Frontal cortex (tissue), 4 donors: ENCODE data around the gene BSCL2. TPM values are rescaled to one million over a fixed set of nuclear protein-coding genes. Genes with fewer than 3 reads are reported as not detected.
A peak's percentile ranks its signal among the peaks of the same experiment; 100 is the strongest.
"Not testable (repeated sequence)": the region's sequence is repeated elsewhere in the genome, so short reads cannot be mapped to it uniquely, and the experiment has no call there.

ENCODE experiments used
- DNase-seq, 2 donors: peaks; one replicate each; pipeline ENCODE4 v3.0.0; 2012; ENCODE audit warnings: low spot score in 2 of 2
- FAIRE-seq: peaks from 2 replicates; lab custom pipeline; 2012; peaks lifted over from hg19 to GRCh38; lab: Jason Lieb, UNC
- total RNA-seq: library from RNA; depleted of rRNA; stranded (reverse); fragments of >200 nt; gene quantifications from one replicate; pipeline ENCODE4 v1.2.3, GENCODE V29; 2014
- donor health status: control.
- donor health status: control.
- donor health status: control.

The BSCL2 gene
- total RNA-seq, 1 donor from 2014 or later, result 149 TPM

DNA sequence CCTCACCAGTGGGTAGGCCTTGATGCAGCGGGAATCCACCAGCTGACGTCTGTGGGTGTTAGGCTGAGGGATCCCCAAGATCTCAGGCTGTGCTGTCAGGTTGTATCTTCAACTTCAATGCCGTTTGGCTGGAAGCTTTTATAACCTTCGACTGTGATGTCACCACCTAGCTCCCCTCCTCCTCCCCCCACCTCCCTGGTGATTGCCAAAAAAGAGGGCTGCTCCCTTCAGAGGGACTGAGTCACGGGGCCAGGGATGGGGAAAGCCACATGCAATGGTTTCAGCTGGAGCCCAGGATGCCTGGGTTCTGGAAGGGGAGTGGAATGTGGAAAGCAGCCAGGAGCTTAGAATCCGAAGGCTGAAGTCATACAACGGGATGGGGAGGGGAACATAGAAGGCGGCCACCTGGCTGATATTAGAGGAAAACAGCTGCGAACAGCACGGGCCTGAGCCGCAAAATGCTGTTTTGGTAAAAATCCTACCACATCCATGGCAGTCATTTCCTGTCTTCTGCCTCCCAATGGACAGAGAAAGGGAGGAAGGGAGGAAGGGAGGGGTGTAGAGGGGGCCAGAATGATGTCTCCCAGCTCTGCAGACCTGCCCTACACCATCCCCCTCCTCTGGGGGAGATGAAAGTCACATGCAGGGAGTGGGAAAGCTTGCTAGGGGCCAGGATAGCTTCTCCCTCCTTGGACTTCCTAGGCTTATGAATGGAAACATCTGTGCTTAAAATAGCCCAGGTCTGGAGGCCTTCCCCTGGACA, 17.6 kb downstream of the BSCL2 start, which contains the start of gene LRRN4CL:
TSS of gene LRRN4CL (minus strand) at position 110 of the 763 bp plus-strand sequence. CDS start 1,022 bp downstream, outside the sequence.
- DNase-seq, result peak; percentile 14 to 70
- FAIRE-seq, result no peak

GRCh38 chr11:62688491-62688890, 18.7 kb downstream of the BSCL2 start:
- DNase-seq (no peak), FAIRE-seq (no peak)

- no peak for DNase-seq
- no peak for FAIRE-seq
Observed at GRCh38 chr11:62687508-62688396, 19.5 kb downstream of the BSCL2 start.

- no peak for DNase-seq
- FAIRE-seq, result no peak
Observed at GRCh38 chr11:62682518-62682917, 24.7 kb downstream of the BSCL2 start.

DNA sequence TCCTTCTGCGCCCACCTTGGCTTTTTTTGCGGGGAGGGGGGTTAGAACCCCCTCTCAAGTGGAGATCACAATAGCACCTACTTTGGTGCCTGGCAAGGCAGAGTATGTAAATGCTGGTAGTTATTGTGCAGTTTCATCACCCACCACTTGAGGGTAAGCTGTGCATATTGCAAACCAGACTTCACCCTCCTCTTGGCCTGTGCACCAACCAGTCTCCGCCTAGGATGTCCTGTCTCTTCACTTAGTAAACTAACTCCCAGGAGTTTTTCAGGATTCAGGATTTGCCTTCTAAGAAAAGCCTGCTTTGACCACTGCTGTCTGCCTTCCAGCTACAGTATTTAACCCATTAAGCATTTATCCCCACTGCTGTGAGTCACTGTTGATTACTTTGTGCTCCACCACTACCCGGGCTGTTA, 26.4 kb downstream of the BSCL2 start:
- FAIRE-seq, result no peak
- peak in 1 of 2 donors; percentile 37 for DNase-seq

- FAIRE-seq (no peak), DNase-seq (peak; percentile 88 to 91)
Observed at GRCh38 chr11:62678770-62679696, 28.2 kb downstream of the BSCL2 start, which contains the start of gene UBXN1. UBXN1 (minus strand) TSS chr11:62679073; CDS start chr11:62678923, 150 bp downstream.

GRCh38 chr11:62678433-62678769, 28.8 kb downstream of the BSCL2 start:
- FAIRE-seq, result no peak
- no peak for DNase-seq

DNA sequence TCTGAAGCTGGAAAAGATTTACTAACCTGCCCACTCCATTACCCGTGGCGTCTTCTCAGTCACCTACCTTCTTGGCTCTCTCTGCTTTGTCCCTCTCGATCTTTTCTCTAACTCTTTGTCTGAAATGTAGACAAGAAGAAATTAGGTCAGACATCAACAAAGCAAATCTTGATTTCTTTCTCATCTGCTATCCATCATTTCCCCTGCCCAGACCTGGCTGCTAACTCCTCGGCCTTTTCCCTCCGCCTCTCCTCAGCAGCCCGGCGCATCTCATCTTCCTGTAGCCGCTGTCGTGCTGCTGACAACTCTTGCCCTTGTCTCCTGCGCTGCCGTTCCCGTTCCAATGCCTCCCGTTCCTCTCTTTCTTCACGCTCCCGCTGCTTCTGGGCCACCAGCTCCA, 29.5 kb downstream of the BSCL2 start:
- DNase-seq (no peak), FAIRE-seq (no peak)

- FAIRE-seq, result no peak
Observed at GRCh38 chr11:62677156-62677555, 30.1 kb downstream of the BSCL2 start.

DNA sequence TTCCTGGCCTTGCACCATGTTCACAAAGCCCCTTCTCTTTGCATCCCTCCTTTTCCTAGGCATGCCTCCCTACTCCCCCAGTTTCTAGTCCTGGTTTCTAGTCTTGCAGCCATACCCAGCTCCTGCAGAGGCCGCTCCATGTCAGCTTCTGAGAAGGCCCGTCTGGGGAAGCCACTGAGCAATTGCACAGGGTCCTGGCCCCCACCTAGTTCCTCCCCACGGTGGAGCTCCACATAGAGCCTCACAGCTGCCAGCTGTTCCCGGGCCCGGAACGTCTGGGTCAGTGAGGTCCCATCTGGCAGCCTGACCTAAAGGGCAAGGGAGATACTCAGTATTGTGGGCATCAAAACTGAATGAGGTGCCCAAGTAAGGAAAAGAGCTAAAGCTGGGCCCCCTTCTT, 30.5 kb downstream of the BSCL2 start:
- DNase-seq (no peak), FAIRE-seq (no peak)

More at GRCh38 chr11:62677156-62677555, 30.1 kb downstream of the BSCL2 start:
- DNase-seq, result no peak

DNA sequence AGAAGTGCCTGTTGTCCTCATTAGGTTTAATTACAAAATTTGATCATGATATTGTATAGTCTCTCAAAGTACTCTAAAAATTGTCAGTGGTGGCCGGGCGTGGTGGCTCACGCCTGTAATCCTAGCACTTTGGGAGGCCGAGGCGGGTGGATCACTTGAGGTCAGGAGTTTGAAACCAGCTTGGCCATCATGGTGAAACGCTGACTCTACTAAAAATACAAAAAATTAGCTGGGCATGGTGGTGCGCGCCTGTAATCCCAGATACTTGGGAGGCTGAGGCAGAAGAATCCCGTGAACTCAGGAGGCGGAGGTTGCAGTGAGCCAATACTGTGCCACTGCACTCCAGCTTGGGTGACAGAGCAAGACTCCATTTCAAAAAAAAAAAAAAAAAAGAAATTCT, 31.8 kb downstream of the BSCL2 start:
- DNase-seq, FAIRE-seq: not testable (repeated sequence)

DNA sequence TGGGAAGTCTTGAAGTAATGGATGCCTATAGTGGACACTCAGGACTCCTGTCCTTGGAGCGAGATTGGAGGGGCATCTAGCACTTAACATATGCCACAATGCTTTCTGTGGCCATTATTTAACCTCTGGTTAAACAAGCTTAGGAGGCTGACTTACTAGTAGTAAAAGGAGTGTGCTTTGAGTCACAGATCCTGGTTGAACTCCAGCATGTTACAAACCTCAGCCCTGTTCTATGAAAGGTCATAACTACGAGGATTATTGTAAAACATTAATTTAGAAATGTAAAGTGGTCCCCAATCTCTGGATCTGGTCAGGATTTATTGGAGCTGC, 34.1 kb downstream of the BSCL2 start:
- DNase-seq (no peak), FAIRE-seq (no peak)

DNA sequence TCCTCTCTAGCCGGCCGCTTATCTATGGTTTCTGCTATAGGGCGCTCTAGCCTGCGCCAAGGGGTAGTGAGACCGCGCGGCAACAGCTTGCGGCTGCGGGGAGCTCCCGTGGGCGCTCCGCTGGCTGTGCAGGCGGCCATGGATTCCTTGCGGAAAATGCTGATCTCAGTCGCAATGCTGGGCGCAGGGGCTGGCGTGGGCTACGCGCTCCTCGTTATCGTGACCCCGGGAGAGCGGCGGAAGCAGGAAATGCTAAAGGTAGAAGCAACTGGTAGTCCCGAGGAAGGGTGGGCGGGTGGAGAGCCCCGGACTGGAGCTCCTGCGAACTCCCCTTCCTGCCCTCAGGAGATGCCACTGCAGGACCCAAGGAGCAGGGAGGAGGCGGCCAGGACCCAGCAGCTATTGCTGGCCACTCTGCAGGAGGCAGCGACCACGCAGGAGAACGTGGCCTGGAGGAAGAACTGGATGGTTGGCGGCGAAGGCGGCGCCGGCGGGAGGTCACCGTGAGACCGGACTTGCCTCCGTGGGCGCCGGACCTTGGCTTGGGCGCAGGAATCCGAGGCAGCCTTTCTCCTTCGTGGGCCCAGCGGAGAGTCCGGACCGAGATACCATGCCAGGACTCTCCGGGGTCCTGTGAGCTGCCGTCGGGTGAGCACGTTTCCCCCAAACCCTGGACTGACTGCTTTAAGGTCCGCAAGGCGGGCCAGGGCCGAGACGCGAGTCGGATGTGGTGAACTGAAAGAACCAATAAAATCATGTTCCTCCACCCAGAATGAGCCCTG, 35.4 kb downstream of the BSCL2 start, which contains the start of the genes LBHD1 and UQCC3:
TSS of gene LBHD1 (minus strand) at position 660 of the 782 bp plus-strand sequence. CDS start 2,236 bp downstream, outside the sequence.
TSS of gene UQCC3 (plus strand) at position 66 of the 782 bp plus-strand sequence. CDS start at position 139, 73 bp downstream.
- no peak for FAIRE-seq

GRCh38 chr11:62671236-62671607, 36.0 kb downstream of the BSCL2 start:
- no peak for FAIRE-seq
- no peak for DNase-seq

More for the DNA sequence above, 35.4 kb downstream of the BSCL2 start, which contains the start of the genes LBHD1 and UQCC3:
- DNase-seq, result peak; percentile 73 to 77

DNA sequence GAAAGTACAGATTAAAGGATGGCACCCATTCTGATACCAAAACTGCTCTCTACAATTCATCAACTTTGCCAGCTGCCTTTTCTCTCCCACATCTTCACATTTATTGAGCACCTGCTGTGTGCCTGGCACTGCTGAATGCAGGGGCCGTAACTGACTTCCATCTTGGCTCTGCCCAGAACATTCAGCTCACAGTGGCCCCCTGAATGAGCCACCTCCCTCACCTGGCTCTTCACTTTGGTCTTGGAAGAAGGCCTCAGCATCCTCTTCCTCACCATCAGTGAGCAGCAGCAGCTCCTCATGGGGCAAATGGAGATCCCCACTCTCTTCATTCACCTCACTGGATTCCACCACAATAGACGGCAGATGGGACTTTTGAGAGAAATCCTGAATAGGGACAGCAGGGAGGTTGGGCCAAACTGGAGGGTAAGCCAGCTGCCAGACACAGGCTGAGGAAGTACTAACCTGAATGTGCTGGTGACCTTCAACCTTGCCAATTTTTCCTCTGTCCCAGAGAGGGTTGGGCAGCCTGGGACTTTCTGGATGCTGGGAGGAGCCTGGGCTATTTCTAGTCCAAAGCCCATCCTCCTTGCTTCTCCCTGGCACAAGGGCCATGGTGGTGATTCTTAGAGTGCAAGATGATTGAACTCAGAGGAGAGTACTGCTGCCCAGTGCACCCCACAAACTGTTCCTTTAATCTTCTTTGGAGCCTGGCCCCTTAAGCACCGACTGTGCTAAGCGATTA, 37.6 kb downstream of the BSCL2 start:
- FAIRE-seq (no peak), DNase-seq (no peak)

- DNase-seq (no peak), FAIRE-seq (no peak)
Observed at GRCh38 chr11:62667460-62667859, 39.8 kb downstream of the BSCL2 start.

GRCh38 chr11:62666259-62666926, 40.8 kb downstream of the BSCL2 start:
- FAIRE-seq (no peak), DNase-seq (no peak)
